Ascending aorta (tissue), 2 donors: ENCODE measurements around the gene CREB5. TPM values are rescaled to one million over a fixed set of nuclear protein-coding genes. Genes with fewer than 3 reads are reported as not detected.

Experiments
- DNase-seq, 2 donors: peaks; one replicate each; pipeline ENCODE4 v3.0.0-alpha.2; 2019; ENCODE audit warnings: low spot score in 2 of 2
- H3K27ac ChIP-seq, 2 donors: fragments of 200-600 bp; sonication (generic); one replicate each; pipeline ENCODE4 v1.5.1; 2016 to 2017; ENCODE audit warnings: mild to moderate bottlenecking in 1 of 2
- H3K27me3 ChIP-seq: fragments of 200-600 bp; sonication (generic); one replicate; pipeline ENCODE4 v1.5.1; 2017
- H3K36me3 ChIP-seq, 2 donors: fragments of 200-600 bp; sonication (generic); one replicate each; pipeline ENCODE4 v1.5.1; 2016
- H3K4me1 ChIP-seq, 2 donors: fragments of 200-600 bp; sonication (generic); one replicate each; pipeline ENCODE4 v1.5.1; 2016 to 2017; ENCODE audit warnings: mild to moderate bottlenecking in 1 of 2
- H3K4me3 ChIP-seq, 2 donors: fragments of 200-600 bp; sonication (generic); one replicate each; pipeline ENCODE4 v1.5.1; 2016 to 2017; ENCODE audit warnings: mild to moderate bottlenecking in 1 of 2
- H3K9me3 ChIP-seq, 2 donors: fragments of 200-600 bp; sonication (generic); one replicate each; pipeline ENCODE4 v1.5.1; 2016
- intact Hi-C: fragments of 100-400 bp; cut with DNase I; formaldehyde crosslinking; loops from one replicate; pipeline ENCODE4 v1.15.1; 2023
- total RNA-seq: library from RNA; depleted of rRNA; stranded (reverse); fragments of >200 nt; gene quantifications from one replicate; pipeline ENCODE4 v1.1.0, GENCODE V29; 2016
- TF ChIP-seq, protein P1 (sequence below), 3 experiments: fragments of 200-600 bp in 2 of 3; fragments of 450-650 bp in 1 of 3; sonication (generic) in 2 of 3; IDR thresholded peaks; one replicate each; pipeline ENCODE4 v1.5.1; 2016 to 2019; ENCODE audit warnings: antibody characterized with exemption in 3 of 3, mild to moderate bottlenecking in 1 of 3, moderate library complexity in 1 of 3

Gene CREB5
- total RNA-seq, 1 donor from 2014 or later, result 143 TPM

DNA sequence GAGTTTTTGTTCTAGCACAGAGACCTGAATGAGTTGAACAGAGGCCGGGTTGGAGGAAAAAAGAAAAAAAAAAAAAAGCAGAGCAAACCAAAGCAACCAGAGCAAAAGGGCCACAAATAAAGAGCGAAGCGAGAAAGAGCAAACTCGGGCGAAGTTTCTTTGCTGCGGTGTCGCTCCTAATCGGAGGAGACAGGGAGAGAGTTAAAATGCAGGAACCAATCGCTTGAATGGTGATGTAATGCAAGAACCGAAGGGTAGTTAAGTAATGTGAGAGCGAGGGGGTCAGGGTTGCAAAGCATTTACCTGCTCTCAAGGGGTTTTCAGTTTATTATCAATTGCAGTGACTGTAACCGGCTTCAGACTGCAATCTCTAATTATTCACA is 274.1 kb downstream of the CREB5 start:
- DNase-seq, result peak in 1 of 2 donors; percentile 71
- Histone ChIP-seq H3K4me3 (peak overlapping the region; percentile 27 to 66), H3K27ac (peak overlapping the region; percentile 80 to 92), H3K27me3 (no peaks in the 10 kb centered on the region), H3K9me3 (no peaks in the 10 kb centered on the region), H3K36me3 (no peaks in the 10 kb centered on the region), H3K4me1 (peaks cover 4 to 14% of the 10 kb centered on the region in 2 donors)
- TF ChIP-seq, protein P1, sequence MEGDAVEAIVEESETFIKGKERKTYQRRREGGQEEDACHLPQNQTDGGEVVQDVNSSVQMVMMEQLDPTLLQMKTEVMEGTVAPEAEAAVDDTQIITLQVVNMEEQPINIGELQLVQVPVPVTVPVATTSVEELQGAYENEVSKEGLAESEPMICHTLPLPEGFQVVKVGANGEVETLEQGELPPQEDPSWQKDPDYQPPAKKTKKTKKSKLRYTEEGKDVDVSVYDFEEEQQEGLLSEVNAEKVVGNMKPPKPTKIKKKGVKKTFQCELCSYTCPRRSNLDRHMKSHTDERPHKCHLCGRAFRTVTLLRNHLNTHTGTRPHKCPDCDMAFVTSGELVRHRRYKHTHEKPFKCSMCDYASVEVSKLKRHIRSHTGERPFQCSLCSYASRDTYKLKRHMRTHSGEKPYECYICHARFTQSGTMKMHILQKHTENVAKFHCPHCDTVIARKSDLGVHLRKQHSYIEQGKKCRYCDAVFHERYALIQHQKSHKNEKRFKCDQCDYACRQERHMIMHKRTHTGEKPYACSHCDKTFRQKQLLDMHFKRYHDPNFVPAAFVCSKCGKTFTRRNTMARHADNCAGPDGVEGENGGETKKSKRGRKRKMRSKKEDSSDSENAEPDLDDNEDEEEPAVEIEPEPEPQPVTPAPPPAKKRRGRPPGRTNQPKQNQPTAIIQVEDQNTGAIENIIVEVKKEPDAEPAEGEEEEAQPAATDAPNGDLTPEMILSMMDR (IDR thresholded peaks at IDR 0.05), result no peak
- intact Hi-C loops, result loop anchor here (2.0 to 10.0 kb wide), 4 partner anchors 66 to 1598 kb away; partner anchors contain the start of genes HIBADH and ZNRF2

- TF ChIP-seq, protein P1 (IDR thresholded peaks at IDR 0.05), result no peak
- Histone ChIP-seq H3K27me3 (no peaks in the 10 kb centered on the region), H3K4me3 (peak overlapping the region in 1 of 2 donors; percentile 66), H3K9me3 (no peaks in the 10 kb centered on the region), H3K27ac (peak overlapping the region; percentile 80 to 92), H3K4me1 (peaks cover 4 to 14% of the 10 kb centered on the region in 2 donors), H3K36me3 (no peaks in the 10 kb centered on the region)
- intact Hi-C loops, result loop anchor here (2.0 to 10.0 kb wide), 4 partner anchors 67 to 1597 kb away; partner anchors contain the start of genes HIBADH and ZNRF2
- DNase-seq, result no peak
Measured at GRCh38 chr7:28687537-28687936, 275.2 kb downstream of the CREB5 start.

DNA sequence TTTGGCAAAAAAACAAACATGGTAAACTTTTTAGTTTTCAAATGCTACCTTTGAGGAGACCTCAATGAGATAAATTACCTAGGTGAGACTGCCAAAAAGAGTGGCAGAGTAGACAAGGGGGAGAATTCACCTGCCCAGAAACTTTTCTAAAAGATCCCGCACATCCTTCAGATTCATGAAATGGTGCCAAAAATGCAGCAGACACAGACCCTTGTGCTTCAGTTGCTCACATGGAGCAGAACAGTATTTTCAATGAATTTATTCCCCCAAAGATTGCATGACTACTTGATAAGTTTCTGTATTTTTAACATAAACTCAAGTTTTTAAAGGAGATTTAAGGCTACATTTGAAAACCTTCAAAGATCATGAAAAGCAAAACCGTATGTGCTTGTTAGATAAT is 275.9 kb downstream of the CREB5 start:
- peak overlapping the region; percentile 80 to 92 for H3K27ac ChIP-seq
- intact Hi-C loops, result loop anchor here (5.0 to 10.0 kb wide), 3 partner anchors 164 to 1597 kb away; partner anchors contain the start of genes HIBADH and ZNRF2
- H3K4me1 ChIP-seq, result peaks cover 4 to 14% of the 10 kb centered on the region in 2 donors
- no peaks in the 10 kb centered on the region for H3K9me3 ChIP-seq
- H3K36me3 ChIP-seq, result no peaks in the 10 kb centered on the region
- H3K4me3 ChIP-seq, result peak overlapping the region in 1 of 2 donors; percentile 66
- no peaks in the 10 kb centered on the region for H3K27me3 ChIP-seq
- no peak for DNase-seq
- TF ChIP-seq, protein P1 (IDR thresholded peaks at IDR 0.05), result no peak

DNA sequence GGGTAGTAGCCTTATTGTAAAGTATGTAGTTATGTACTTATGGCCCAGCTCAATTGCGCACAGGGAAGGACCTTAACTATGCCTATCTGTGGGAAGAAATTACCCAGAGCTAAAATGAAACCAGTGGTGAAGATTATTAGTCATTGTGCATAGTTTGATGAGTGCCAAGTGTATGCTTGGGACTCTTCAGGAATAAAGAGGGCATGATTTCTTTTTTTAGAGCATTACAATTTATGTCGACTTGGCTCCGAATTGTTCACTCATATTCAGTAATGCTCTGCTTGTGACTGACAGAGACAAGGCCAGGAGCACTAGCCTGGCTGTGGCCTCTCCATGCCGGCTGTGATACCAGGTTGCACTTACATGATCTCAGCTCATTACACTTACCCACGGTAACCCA is 276.3 kb downstream of the CREB5 start:
- no peaks in the 10 kb centered on the region for H3K36me3 ChIP-seq
- no peaks in the 10 kb centered on the region for H3K9me3 ChIP-seq
- H3K4me1 ChIP-seq, result peaks cover 4 to 14% of the 10 kb centered on the region in 2 donors
- H3K4me3 ChIP-seq, result peak overlapping the region in 1 of 2 donors; percentile 66
- peak overlapping the region; percentile 80 to 92 for H3K27ac ChIP-seq
- intact Hi-C loops, result loop anchor here (1.0 to 10.0 kb wide), 4 partner anchors 12 to 1596 kb away; partner anchors contain the start of genes HIBADH and ZNRF2
- H3K27me3 ChIP-seq, result no peaks in the 10 kb centered on the region
- TF ChIP-seq, protein P1 (IDR thresholded peaks at IDR 0.05), result no peak
- no peak for DNase-seq

DNA sequence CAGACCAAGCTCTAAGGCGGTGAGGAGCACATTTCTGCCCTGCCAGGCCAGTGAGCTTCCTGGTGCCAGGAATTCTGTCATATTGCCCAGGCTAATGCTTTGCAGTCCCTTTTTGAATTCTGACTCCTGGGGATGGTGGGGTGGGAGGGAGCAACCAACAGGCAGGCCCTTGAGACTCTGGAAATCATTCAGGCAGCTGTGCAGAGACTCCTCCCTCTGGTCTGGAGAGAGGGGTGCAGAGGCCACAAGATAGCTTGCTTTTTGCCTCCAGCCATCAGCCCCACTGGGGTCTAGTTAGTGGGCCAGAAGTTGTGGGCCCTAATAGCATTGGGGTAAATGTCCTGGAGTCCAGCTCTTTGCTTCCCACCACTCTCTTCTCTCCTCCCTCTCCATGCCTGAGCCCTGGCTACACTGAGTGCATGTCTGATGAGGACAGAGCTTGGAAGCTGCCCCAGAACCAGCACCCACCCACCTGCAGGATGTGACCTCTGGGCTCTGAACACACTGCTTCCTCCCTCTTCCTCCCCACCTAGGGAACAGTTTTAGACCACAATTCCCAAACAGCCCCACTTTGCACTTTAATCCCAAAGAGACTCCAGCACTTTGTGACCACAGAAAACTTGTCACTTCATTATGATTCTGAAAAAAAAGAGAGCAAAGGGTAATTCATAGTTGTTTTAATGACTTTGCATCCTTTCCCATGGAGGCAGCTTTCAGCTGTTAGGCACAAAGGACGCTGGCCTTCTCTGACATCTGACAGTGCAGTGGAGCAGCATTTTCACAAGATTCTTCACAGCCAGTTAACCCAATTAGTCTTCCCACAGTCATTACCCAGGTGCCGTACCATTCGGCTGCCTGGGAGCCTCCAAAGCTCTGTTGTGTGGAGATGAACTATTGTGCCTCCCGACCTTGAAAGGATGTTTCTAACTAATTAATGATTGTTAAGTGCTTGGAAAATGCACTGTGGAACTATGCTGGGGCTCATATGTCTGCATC is 283.3 kb downstream of the CREB5 start:
- DNase-seq, result no peak
- H3K4me1 ChIP-seq, result peaks cover 3 to 4% of the 10 kb centered on the region in 2 donors
- H3K27ac ChIP-seq, result no peak overlapping the region
- intact Hi-C loops, result no loop called here
- H3K27me3 ChIP-seq, result no peaks in the 10 kb centered on the region
- no peak overlapping the region for H3K4me3 ChIP-seq
- TF ChIP-seq, protein P1 (IDR thresholded peaks at IDR 0.05), result no peak
- no peaks in the 10 kb centered on the region for H3K9me3 ChIP-seq
- no peaks in the 10 kb centered on the region for H3K36me3 ChIP-seq
